ENCODE measurements around the gene ELP4.

GRCh38 chr11:31763296-31763695, 253.7 kb downstream of the ELP4 start:
- TF ChIP-seq CTCF (tag by site-specific recombination; IDR thresholded peaks at IDR 0.05): no peak
- TF ChIP-seq ZNF76 (tag by site-specific recombination; IDR thresholded peaks at IDR 0.05; ENCODE audit: borderline replicate concordance, low read depth): no peak
- TF ChIP-seq, protein P1, sequence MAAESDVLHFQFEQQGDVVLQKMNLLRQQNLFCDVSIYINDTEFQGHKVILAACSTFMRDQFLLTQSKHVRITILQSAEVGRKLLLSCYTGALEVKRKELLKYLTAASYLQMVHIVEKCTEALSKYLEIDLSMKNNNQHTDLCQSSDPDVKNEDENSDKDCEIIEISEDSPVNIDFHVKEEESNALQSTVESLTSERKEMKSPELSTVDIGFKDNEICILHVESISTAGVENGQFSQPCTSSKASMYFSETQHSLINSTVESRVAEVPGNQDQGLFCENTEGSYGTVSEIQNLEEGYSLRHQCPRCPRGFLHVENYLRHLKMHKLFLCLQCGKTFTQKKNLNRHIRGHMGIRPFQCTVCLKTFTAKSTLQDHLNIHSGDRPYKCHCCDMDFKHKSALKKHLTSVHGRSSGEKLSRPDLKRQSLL (tag by site-specific recombination; IDR thresholded peaks at IDR 0.05): no peak
- no peak for TF ChIP-seq ZNF121 (tag by site-specific recombination; IDR thresholded peaks at IDR 0.05)

Measured in HEK293 (cell line).